Tibial nerve (tissue), 3 donors: ENCODE measurements around the gene STAT4.

ENCODE experiments used
- CTCF ChIP-seq, 5 experiments: fragments of 200-600 bp in 3 of 5; fragments of 450-650 bp in 2 of 5; sonication (generic) in 3 of 5; IDR thresholded peaks; one replicate each; pipeline ENCODE4 v1.5.1; 2016 to 2019; ENCODE audit warnings: antibody characterized with exemption in 5 of 5, mild to moderate bottlenecking in 3 of 5, moderate library complexity in 2 of 5
- POLR2A ChIP-seq, 2 donors: fragments of 450-650 bp; IDR thresholded peaks; one replicate each; pipeline ENCODE4 v1.6.1; 2017; ENCODE audit warnings: antibody characterized with exemption in 2 of 2, mild to moderate bottlenecking in 2 of 2, moderate library complexity in 2 of 2

- TF ChIP-seq POLR2A (IDR thresholded peaks at IDR 0.05) (no peak), CTCF (IDR thresholded peaks at IDR 0.05) (no peak)
Measured at GRCh38 chr2:191108331-191108730, 42.5 kb downstream of the STAT4 start.
